Body of pancreas (tissue), 4 donors: Measurements from ENCODE around the gene FBN1.

ENCODE experiments used
- CTCF ChIP-seq, 7 experiments: fragments of 450-650 bp in 4 of 7; fragments of 200-600 bp in 3 of 7; sonication (generic) in 3 of 7; IDR thresholded peaks; one replicate each; pipeline ENCODE4 v1.5.1; 2016 to 2019; ENCODE audit warnings: antibody characterized with exemption in 7 of 7
- POLR2A ChIP-seq, 3 donors: fragments of 450-650 bp; IDR thresholded peaks; one replicate each; pipeline ENCODE4 v1.6.1; 2016; ENCODE audit warnings: antibody characterized with exemption in 3 of 3, mild to moderate bottlenecking in 2 of 3

- TF ChIP-seq CTCF (IDR thresholded peaks at IDR 0.05) (no peak), POLR2A (IDR thresholded peaks at IDR 0.05) (no peak)
Measured at GRCh38 chr15:48548455-48548854, 97.1 kb downstream of the FBN1 start.
